GM18498 (cell line): ENCODE results near the gene ZNF777.

Source experiments
- ATAC-seq: cut with Tn5 transposase; IDR thresholded peaks from one replicate; pipeline ENCODE4 v1.9.1; 2021; ENCODE audit warnings: mild to moderate bottlenecking, moderate library complexity; ENCODE audit not compliant: unreplicated experiment

Gene ZNF777

GRCh38 chr7:149477494-149478443 lies 16.9 kb upstream of the ZNF777 start:
- ATAC-seq, result no peak

DNA sequence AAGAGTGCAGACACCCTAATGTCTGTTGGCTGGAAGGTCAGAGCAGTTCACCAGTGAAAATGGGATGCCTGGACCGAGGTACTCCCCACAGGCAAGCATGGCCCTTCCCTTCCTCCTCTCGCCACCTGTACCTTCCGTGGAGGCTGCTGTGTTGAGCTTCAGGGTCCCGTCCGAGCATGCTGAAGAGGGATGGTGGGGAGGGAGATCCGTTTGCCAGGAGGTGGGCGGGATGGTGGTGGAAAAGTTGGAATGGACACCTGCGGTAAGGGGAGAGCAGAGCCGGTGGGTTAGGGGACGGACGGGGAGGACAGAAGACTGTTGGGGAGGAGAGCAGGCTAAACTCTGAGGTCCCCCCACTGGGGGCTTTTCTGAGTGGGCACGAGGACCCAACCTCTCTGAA lies 15.9 kb upstream of the ZNF777 start:
- ATAC-seq, result no peak

GRCh38 chr7:149475121-149476045 lies 14.5 kb upstream of the ZNF777 start:
- no peak for ATAC-seq

DNA sequence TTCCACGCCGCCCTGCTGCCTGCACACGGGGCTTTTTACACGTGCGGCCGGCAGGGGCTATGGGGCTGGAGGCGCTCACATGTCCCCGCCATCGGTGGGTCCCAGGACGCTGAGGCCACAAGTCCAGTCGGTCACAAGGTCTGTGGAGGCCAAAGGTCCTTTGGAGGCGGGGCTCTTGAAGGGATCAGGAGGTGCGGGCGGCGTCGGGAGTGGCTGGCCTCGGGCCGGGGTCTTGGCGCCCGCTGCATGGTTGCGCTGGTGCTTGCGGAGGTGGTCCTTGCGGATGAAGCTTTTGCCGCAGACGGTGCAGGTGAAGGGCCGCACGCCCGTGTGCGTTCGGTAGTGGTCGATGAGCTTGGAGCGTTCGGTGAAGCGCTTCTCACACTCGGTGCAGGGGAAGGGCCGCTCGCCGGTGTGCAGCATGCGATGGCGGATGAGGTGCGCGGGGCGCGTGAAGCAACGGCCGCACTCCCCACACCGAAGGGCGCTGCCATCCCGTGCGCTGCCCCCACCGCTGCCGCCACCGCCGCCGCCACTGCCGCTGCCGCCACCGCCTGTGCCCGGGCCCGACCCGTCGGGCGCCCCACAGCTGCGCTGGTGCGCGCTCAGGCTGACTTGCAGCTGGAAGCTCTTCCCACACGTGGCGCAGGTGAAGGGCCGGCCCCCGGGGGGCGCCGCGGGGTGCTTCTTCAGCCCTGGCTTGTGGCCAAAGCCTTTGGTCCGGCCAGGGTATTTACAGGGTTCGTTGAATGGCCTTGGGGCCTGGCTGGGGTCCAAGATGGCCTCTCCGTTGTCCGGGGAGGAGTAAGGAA lies 13.7 kb upstream of the ZNF777 start:
- ATAC-seq, result no peak

- no peak for ATAC-seq
These were observed 12.4 kb upstream of the ZNF777 start for GRCh38 chr7:149473251-149473650.

GRCh38 chr7:149471289-149471953 lies 10.6 kb upstream of the ZNF777 start:
- ATAC-seq, result no peak

DNA sequence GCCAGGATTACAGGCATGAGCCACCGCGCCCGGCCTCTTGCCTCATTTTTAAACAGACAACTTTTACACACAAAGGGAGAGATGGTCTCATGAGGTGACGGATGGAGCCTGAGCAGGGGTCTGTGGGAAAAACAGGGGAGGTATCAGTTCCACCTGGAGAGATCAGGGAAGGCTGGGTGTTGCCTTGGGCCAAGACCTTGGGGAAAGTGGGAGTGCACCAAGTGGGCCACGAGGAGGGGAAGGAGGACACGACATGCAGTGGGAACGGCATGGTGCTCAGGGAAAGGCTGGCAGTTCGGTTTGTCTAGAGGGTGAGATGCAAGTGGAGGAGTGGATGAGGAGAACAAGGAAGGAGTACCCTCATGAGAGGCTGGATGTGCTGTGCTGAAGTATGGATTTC lies 8.9 kb upstream of the ZNF777 start:
- no peak for ATAC-seq

DNA sequence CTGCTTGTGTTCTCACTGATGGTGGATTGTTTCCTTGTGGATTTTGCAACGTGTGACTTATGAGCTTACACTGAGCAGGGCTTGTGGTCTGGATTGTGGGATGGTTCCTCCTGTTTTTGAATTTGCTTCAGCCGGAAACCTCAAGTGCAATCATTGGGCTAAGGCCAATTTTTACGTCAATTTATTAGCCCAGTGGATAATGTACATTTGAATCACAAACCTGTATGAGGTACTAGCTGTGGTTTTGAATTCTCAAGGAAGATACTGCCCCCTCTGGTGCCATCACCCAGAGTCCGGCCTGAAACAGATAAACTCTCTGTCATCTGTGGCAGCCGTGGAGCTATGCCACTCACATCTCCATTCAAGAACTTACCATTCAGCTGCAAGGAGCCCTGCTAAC lies 7.3 kb upstream of the ZNF777 start:
- ATAC-seq, result no peak

GRCh38 chr7:149467321-149467859 lies 6.5 kb upstream of the ZNF777 start:
- no peak for ATAC-seq

GRCh38 chr7:149466364-149466763 lies 5.5 kb upstream of the ZNF777 start:
- no peak for ATAC-seq

GRCh38 chr7:149463500-149464161 lies 2.8 kb upstream of the ZNF777 start:
- no peak for ATAC-seq

DNA sequence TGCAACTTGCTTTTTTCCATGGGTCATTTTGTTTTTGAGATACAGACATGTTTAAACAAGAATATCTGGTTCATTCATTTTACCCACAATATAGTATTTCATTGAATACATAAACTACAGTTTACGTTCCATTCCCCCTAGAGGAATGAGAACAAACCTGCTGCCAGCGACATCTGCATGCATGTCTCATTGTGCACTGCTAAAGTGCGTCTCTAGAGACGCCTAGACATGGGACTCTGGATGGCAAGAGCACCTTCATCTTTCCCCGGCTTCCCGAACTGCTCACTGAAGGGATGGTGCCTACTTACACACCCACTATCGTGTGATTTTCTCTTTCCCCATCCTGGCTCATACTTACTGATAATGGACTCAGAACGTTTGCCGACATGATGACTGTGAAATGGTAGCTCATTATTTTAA lies 1.2 kb upstream of the ZNF777 start:
- ATAC-seq, result no peak

- peak; percentile 45 for ATAC-seq
These were observed 1.1 kb downstream of the ZNF777 start for GRCh38 chr7:149459540-149460452.

DNA sequence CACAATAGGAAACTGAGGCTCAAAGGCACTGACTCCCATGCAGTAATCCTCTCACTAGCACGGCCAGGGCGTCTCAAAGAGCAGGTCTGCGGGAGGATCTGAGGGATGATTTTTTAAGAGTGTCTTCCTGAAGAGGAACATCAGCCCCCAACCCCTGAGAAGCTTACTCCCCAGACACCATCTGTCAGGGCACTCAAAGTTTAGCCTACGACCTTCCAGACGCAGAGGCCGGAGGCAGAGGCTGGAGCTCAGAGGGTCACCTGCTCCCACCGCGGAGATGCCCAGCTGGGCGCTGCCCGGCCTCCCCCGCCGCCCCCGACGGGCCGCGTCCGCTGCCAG lies 1.7 kb downstream of the ZNF777 start:
- no peak for ATAC-seq

DNA sequence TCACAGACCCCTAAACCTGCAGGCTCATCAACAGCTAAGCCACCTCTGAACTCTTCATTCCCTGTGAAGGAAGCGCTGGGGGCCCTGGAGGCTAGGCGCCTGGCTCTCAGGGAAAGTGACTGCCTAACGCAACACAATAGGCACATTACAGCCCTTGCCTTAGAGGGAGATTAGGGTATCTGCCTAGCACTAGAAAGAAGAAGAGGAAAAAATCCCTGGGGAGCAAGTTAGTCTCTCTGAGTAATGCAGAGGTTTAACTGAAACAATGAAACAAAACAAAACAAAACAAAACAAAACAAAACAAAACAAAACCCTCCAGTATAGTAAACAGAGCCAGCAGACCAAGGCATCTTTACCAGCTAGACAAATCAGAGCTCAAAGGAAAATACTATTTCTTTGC lies 2.6 kb downstream of the ZNF777 start:
- no peak for ATAC-seq

- ATAC-seq, result no peak
These were observed 3.1 kb downstream of the ZNF777 start for GRCh38 chr7:149457766-149458165.

- no peak for ATAC-seq
These were observed 4.1 kb downstream of the ZNF777 start for GRCh38 chr7:149456506-149457421.
